HEK293T (cell line): Measurements from ENCODE around the gene AGPAT3.

Experiments
- ARNT ChIP-seq: fragments of 450-650 bp; IDR thresholded peaks from 2 replicates; pipeline ENCODE4 v1.6.1; 2017; ENCODE audit warnings: mild to moderate bottlenecking
- BHLHE40 ChIP-seq: fragments of 450-650 bp; IDR thresholded peaks from 2 replicates; pipeline ENCODE4 v1.6.1; 2016; ENCODE audit warnings: mild to moderate bottlenecking, moderate library complexity, borderline replicate concordance
- CTBP1 ChIP-seq: fragments of 450-650 bp; IDR thresholded peaks from 2 replicates; pipeline ENCODE4 v1.6.1; 2016; ENCODE audit warnings: borderline replicate concordance
- ELF4 ChIP-seq: fragments of 450-650 bp; IDR thresholded peaks from 2 replicates; pipeline ENCODE4 v1.6.1; 2017; ENCODE audit warnings: antibody characterized with exemption
- FOXA1 ChIP-seq: fragments of 450-650 bp; IDR thresholded peaks from 2 replicates; pipeline ENCODE4 v1.6.1; 2016; ENCODE audit warnings: mild to moderate bottlenecking
- HDGF ChIP-seq: fragments of 450-650 bp; IDR thresholded peaks from 2 replicates; pipeline ENCODE4 v1.6.1; 2017; ENCODE audit warnings: antibody characterized with exemption, borderline replicate concordance
- L3MBTL2 ChIP-seq: fragments of 450-650 bp; conservative IDR thresholded peaks from 2 replicates; pipeline ENCODE4 v1.6.1; 2016; ENCODE audit warnings: mild to moderate bottlenecking
- LEF1 ChIP-seq: fragments of 450-650 bp; IDR thresholded peaks from 2 replicates; pipeline ENCODE4 v1.6.1; 2017; ENCODE audit warnings: mild to moderate bottlenecking, borderline replicate concordance
- NFRKB ChIP-seq: fragments of 450-650 bp; IDR thresholded peaks from 2 replicates; pipeline ENCODE4 v1.6.1; 2016; ENCODE audit warnings: mild to moderate bottlenecking, moderate library complexity
- PKNOX1 ChIP-seq: fragments of 450-650 bp; IDR thresholded peaks from 2 replicates; pipeline ENCODE4 v1.6.1; 2016
- SP1 ChIP-seq: fragments of 450-650 bp; IDR thresholded peaks from 2 replicates; pipeline ENCODE4 v1.6.1; 2017
- SUZ12 ChIP-seq: fragments of 450-650 bp; IDR thresholded peaks from 2 replicates; pipeline ENCODE4 v1.6.1; 2016; ENCODE audit warnings: mild to moderate bottlenecking
- TARDBP ChIP-seq: fragments of 450-650 bp; IDR thresholded peaks from 2 replicates; pipeline ENCODE4 v1.6.1; 2016
- ZNF384 ChIP-seq: fragments of 450-650 bp; IDR thresholded peaks from 2 replicates; pipeline ENCODE4 v1.6.1; 2016

GRCh38 chr21:43978060-43978459 lies 113.0 kb downstream of the AGPAT3 start:
- TF ChIP-seq ARNT (no peak), SUZ12 (no peak), SP1 (no peak), TARDBP (no peak), ELF4 (no peak), NFRKB (no peak), L3MBTL2 (no peak), BHLHE40 (no peak), PKNOX1 (no peak), CTBP1 (no peak), LEF1 (no peak), ZNF384 (no peak), FOXA1 (no peak), HDGF (no peak)
